Stomach (tissue), 4 donors: Measurements from ENCODE around the gene OTULINL.

Source experiments
- CTCF ChIP-seq, 7 experiments: fragments of 450-650 bp in 4 of 7; fragments of 200-600 bp in 3 of 7; sonication (generic) in 3 of 7; IDR thresholded peaks; one replicate each; pipeline ENCODE4 v1.5.1; 2016 to 2019; ENCODE audit warnings: antibody characterized with exemption in 7 of 7, control low read depth in 2 of 7, mild to moderate bottlenecking in 1 of 7
- EP300 ChIP-seq: sonication (generic); formaldehyde crosslinking; IDR thresholded peaks from one replicate; pipeline ENCODE4 v1.6.1; 2017; ENCODE audit warnings: antibody characterized with exemption
- POLR2A ChIP-seq, 4 donors: fragments of 450-650 bp; IDR thresholded peaks; one replicate each; pipeline ENCODE4 v1.6.1; 2016; ENCODE audit warnings: antibody characterized with exemption in 4 of 4, control low read depth in 2 of 4, mild to moderate bottlenecking in 1 of 4, moderate library complexity in 1 of 4
- POLR2AphosphoS5 ChIP-seq, 3 donors: sonication (generic); formaldehyde crosslinking; IDR thresholded peaks; one replicate each; pipeline ENCODE4 v1.6.1; 2016; ENCODE audit warnings: antibody characterized with exemption in 3 of 3

GRCh38 chr5:14568333-14568732, 13.3 kb upstream of the OTULINL start:
- no peak for TF ChIP-seq CTCF (IDR thresholded peaks at IDR 0.05)
- TF ChIP-seq POLR2A (IDR thresholded peaks at IDR 0.05) = no peak
- TF ChIP-seq EP300 = no peak
- TF ChIP-seq POLR2AphosphoS5 (IDR thresholded peaks at IDR 0.05) = no peak
